Left ventricle myocardium superior (tissue), 1 donor: ENCODE data around the gene FCN1. TPM values are rescaled to one million over a fixed set of nuclear protein-coding genes. Genes with fewer than 3 reads are reported as not detected.
A peak's percentile ranks its signal among the peaks of the same experiment; 100 is the strongest.

ENCODE experiments used
- ATAC-seq: fragments of 200-7000 bp; cut with Tn5 transposase; one replicate; pipeline ENCODE4 v1.9.1; 2020; ENCODE audit warnings: mild to moderate bottlenecking, moderate library complexity
- DNase-seq: peaks from one replicate; pipeline ENCODE4 v3.0.0-alpha.2; 2020
- intact Hi-C: fragments of 100-400 bp; cut with micrococcal nuclease; formaldehyde crosslinking; loops from one replicate; pipeline ENCODE4 v1.11.0; 2022
- total RNA-seq: library from RNA; stranded (reverse); fragmentation: NEBNext Ultra II Directional; extraction: Animal tissue kit (Norgen Biotek cat#: 25700); gene quantifications from one replicate; pipeline ENCODE4 v1.2.1, GENCODE V29; 2021
- donor health status: DM: no; HTN: yes; CAD: no; lungs with severe emphysema.

FCN1 gene
- total RNA-seq, 1 donor from 2014 or later: 5.7 TPM

DNA sequence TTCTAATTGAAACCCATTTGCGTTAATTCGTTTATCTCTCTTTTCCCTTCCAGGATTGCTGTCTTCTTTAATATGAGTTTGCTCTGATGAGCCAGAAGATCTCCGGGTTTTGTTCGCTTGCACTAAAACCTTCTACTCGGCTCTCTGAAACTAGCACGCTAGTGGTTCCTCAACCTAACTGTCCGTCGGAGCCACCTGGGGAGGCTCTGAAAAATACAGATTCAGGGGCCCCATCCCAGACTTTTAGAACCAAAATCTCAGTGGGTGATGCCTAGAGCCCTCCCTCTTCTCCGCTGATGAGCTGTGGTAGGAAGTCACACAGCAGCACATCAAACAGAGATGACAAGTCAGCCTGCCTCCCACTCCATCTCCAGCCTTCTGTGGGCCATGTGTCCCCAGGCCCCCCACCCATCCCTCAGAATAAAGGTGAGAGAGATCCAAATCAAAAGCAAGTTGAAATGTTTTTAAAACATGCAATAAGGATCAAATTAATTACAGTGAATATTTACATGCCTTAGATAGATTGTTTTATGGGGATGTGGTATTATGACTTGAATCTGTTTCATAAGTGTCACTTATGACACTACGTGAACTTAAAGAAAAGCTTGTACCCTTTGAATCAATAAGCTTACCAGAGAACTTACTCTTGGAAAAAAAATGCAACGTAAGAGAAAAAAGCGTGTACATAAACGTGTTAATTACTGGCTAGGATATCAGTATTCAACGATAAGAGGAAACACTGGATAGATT is 20.7 kb downstream of the FCN1 start:
- ATAC-seq (no peak), DNase-seq (no peak)
- intact Hi-C loops: no loop called here

GRCh38 chr9:134895908-134896833 is 21.5 kb downstream of the FCN1 start:
- ATAC-seq: peak; percentile 86
- intact Hi-C loops: no loop called here
- DNase-seq: peak; percentile 69

DNA sequence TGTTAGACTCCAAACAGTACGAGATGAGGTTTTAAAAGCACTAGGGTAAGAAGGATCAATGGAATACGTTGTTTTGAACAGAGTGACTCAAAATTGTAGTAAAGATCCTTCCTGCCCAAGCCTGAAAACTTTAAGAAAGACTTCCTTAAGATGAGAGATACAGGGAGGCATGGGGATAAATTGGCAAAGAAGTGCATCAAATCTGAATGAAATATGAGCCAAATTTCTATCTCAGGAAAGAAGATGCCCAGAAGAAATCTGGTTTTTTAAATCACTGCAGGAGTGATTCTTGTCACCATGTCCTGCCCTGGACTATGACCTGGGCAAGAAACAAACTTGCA is 22.2 kb downstream of the FCN1 start:
- intact Hi-C loops: no loop called here
- DNase-seq (no peak), ATAC-seq (no peak)

DNA sequence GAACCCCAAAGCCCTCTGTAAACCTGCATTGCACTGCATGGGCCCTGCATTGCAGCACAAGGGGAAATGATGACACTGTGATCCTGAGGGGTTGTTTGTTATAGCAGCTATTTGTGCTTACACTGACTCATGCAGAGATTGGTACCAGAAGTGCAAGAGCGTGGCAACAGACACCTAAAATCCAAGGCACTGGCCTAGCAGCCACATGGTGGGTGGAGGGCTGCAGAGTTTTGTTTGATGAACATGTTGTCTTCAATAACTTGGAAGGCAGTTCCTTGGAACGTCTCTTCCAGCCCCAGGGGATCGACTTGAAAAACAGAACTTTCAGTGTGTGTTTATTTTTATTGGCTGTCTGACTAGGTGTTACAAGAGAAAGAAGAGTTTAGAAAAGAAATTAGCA is 22.6 kb downstream of the FCN1 start:
- intact Hi-C loops: no loop called here
- peak; percentile 39 for ATAC-seq

GRCh38 chr9:134894136-134894860 is 23.4 kb downstream of the FCN1 start:
- ATAC-seq: no peak

More for the DNA sequence above, 22.6 kb downstream of the FCN1 start:
- no peak for DNase-seq

GRCh38 chr9:134892820-134893420 is 24.8 kb downstream of the FCN1 start:
- DNase-seq (no peak), ATAC-seq (no peak)
- intact Hi-C loops: no loop called here

More at GRCh38 chr9:134894136-134894860, 23.4 kb downstream of the FCN1 start:
- intact Hi-C loops: no loop called here
- DNase-seq: no peak

GRCh38 chr9:134892221-134892620 is 25.5 kb downstream of the FCN1 start:
- DNase-seq: no peak

DNA sequence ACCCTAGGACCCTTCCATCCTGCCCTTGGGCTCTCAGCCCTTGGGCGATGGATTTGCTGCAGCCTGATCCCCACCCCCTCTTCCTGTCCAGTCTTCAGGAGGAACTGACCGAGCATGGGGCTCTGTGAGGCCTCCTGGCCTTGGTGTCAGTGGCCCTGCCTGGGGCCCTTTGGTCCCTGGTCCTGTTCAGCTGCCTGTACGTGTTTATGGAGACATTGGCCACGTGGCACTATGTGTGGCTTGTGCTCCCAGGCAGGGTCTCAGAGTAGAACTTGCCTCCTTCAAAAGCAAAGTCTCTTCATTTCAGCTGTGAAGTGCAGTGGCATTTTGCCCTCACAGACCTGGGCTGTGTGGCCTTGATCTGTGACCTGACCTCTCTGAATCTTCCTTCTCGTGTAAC is 26.0 kb downstream of the FCN1 start:
- ATAC-seq: no peak

More at GRCh38 chr9:134892221-134892620, 25.5 kb downstream of the FCN1 start:
- intact Hi-C loops: no loop called here
- no peak for ATAC-seq

DNA sequence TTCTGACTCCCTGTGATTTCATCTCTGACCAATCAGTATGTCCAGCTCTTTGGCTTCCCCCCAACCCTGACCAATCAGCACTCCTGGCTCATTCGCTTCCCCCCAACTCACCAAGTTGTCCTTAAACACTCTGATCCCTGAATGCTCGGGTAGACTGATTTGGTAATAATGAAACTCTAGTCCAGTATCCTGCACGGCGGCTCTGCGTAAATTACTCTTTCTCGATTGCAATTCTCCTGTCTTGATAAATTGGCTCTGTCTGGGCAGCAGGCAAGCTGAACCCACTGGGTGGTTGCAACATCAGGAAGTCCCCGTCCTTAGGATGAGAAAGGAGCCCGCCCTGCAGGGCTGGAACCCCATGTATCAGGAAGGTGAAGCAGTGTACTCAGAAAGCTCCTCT is 26.7 kb downstream of the FCN1 start:
- intact Hi-C loops: no loop called here
- ATAC-seq: no peak
- DNase-seq: no peak

More for the DNA sequence above, 26.0 kb downstream of the FCN1 start:
- no peak for DNase-seq
- intact Hi-C loops: no loop called here

DNA sequence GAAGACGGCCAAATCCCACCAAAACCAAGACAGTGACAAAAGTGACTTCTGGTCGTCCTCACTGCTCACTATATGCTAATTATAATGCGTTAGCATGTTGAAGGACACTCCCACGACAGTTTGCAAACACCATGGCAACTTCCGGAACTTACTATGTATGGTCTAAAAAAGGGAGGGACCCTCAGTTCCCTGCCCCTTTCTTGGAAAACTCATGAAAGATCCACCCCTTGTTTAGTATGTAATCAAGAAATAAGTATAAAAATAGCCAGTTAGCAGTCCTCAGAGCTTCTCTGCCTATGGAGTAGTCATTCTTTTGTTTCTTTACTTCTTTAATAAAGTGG is 27.6 kb downstream of the FCN1 start:
- DNase-seq (no peak), ATAC-seq (no peak)
- intact Hi-C loops: no loop called here

- no peak for ATAC-seq
- DNase-seq: no peak
- intact Hi-C loops: no loop called here
Observed at GRCh38 chr9:134889386-134890154, 28.1 kb downstream of the FCN1 start.

DNA sequence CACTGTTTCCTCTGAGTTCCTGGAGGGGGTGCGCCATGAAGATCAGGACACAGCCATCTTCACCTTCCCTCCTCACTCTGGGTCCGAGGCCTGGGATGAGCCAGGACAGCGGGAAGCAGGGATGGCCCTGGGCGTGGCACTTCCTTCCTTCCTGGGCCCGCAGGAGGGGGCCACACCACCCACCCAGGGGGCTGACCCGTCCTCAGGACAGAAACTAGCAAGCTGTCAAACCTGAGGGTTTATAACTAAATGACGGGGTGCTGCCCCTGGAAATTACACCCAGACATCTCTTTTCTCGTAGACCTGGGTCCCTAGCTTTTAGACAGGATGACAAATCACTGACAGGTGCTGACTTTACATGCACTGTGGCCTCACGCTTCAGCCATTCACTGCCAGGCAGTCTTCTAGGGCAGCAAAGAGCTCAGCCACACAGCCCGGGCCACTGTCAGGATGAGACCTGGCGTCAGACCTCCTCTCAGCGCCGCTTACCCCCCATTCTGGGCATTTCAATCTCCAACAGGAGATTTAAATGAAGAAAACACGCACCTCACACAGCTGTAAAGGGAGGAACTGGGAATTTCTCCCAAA is 29.0 kb downstream of the FCN1 start:
- DNase-seq: no peak
- intact Hi-C loops: no loop called here
- ATAC-seq: no peak

- ATAC-seq: no peak
- intact Hi-C loops: no loop called here
- no peak for DNase-seq
Observed at GRCh38 chr9:134887686-134888602, 29.8 kb downstream of the FCN1 start.

DNA sequence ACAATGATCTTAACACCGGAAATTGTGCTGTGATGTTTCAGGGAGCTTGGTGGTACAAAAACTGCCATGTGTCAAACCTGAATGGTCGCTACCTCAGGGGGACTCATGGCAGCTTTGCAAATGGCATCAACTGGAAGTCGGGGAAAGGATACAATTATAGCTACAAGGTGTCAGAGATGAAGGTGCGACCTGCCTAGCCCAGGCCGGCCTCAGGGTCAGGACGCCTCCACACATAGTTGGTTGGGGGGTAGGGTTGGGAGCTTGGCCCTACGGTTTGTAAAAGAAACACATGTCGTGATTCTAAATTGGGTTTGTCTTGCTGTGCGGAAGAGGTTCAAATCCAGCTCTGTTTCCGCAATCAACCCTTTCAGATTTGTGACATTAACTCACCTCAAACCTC is 30.5 kb downstream of the FCN1 start:
- ATAC-seq (no peak), DNase-seq (no peak)
- intact Hi-C loops: no loop called here

GRCh38 chr9:134886413-134886913 is 31.2 kb downstream of the FCN1 start:
- no peak for ATAC-seq
- intact Hi-C loops: no loop called here

DNA sequence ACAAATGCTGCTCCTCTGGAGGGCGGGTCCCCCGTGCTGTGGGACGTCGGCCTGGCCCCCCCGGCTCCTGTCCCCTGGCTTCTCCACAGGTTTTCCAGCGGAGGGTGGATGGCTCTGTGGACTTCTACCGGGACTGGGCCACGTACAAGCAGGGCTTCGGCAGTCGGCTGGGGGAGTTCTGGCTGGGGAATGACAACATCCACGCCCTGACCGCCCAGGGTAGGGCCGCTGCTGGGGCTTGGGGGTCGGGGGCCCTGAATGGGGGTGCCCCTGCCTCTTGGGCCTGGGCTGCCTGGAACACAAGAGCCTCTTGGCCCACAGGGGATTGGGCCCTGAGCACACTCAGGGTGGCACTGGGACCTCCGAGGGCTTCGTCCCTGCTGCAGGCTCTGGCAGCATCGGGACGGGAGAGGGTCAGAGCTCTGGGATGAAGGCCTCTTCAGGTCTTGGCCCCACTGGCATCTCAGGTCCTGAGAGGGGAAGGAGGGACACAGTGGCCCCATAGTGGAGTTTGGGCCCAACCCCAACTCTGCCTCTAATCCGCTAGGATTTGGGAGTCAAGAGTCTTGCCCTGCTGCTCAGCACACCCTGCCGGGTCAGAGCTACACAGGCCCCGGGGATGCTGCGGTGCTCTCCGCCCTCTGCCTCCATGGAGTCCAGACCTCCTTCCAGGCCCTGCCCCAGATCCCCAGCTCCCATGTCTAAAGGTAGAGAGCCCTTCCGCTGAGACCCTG is 31.9 kb downstream of the FCN1 start:
- DNase-seq (no peak), ATAC-seq (no peak)
- intact Hi-C loops: no loop called here

More at GRCh38 chr9:134886413-134886913, 31.2 kb downstream of the FCN1 start:
- DNase-seq: no peak
